HG02759 (cell line): ENCODE results near the gene NCKAP5.
A peak's percentile ranks its signal among the peaks of the same experiment; 100 is the strongest.

Experiments
- ATAC-seq: cut with Tn5 transposase; IDR thresholded peaks from one replicate; pipeline ENCODE4 v1.9.1; 2021; ENCODE audit warnings: mild to moderate bottlenecking, moderate library complexity; ENCODE audit not compliant: unreplicated experiment

NCKAP5 gene

DNA sequence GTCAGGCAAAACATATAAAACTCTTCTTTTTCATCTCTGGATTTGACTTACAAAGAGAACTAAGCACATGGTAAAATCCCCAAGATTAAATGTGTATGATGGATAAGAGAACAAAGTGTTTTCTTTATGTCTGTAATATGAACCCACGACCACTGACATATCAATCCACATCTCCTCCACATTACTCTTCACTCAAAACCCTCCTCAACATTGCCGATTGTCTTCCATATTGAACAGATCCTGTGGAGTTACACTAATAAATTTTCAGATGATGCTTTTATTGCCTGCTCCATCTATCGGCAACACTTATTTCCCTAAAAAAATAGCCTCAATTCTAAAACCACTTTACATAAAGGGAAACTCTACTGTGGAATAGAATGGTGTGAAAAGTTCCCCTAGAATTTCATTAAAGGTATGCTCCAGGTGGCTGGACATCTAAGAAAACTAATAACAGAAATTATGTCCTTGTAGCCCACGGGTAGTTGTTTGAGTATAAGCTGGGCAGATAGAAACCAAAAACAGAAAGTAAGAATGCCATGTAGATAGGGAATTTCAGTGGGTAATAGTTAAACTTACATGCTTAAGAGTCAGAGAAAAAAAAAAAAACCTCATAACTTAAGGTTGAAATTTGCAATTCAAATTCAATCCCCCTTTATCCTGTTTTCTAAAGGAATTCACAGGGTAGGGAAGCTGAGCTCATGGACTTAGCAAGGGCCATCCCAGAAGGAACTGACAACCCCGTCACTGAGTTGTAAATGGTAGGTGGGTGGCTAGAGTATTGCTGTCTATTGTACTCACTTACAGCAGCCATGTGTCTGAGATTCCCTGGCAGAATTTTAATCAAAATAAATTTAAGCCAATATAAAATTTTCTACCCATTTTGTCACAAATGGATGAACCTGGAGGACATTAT, 592.8 kb downstream of the NCKAP5 start:
- ATAC-seq = peak; percentile 42

- ATAC-seq = no peak
Measured at GRCh38 chr2:132974467-132975095, 593.7 kb downstream of the NCKAP5 start.

DNA sequence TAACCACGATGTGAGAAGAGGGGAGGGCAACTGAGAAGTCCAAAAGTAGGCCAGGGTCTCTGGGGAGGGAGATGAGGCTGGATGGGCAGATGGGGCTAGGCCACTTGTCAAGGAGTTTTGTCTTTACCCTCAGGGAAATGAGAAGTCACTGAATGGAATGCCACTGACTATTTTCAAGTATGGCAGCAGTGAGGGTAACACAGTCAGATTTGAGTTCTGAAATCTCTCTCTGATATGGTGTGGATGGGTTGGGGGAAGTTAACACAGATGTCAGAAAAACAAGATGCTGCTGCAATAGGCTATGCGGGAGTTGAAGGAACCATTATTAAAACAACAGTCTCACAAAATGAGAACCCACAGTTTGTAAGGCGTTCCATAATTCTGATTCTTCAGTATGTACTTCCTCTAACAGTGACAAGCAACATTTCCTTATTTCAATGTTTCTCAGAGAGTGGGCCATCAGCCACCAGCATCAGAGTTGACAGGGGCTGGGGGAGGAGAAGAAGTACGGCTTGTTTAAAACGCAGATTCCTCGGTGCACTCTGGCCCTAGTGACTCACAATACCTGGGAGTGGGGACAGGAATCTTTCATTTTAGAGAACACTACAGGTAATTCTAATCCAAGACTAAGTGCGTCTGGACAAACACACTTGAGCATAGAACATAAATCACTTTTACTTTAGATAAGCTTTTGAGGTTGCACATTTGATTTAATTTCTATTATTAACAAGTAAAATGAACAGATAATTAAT, 596.8 kb downstream of the NCKAP5 start:
- no peak for ATAC-seq

DNA sequence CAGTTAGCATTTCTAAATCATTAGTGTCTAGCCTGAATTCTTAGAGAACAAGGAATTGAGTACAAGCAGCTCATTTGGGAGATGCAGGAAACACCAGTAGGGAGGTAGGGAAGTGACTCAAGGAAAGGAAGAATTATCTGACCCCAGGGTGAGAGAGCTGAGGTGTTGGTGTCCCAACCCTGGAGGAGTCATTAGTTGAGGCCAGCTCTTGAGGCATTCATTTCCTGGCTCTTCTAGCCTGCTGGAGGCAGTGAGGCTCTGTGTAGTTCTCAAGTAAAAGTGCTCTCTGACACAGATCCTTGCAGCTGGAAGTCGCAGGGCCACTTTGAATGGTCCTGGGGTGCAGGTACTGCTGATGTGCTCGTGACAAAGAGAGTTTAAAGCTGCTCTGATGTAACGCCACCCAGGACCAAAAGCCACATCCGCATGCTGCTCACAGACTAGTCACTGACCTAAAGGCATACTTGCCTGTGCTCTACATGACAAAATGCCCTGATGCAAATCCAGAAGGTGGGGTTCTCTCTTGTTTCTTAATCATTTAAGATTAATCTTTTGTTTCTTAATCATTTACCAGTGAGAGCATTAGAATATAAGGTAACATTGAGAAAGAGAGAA, 598.8 kb downstream of the NCKAP5 start:
- ATAC-seq = no peak

GRCh38 chr2:132965460-132965859, 602.8 kb downstream of the NCKAP5 start:
- ATAC-seq = no peak

DNA sequence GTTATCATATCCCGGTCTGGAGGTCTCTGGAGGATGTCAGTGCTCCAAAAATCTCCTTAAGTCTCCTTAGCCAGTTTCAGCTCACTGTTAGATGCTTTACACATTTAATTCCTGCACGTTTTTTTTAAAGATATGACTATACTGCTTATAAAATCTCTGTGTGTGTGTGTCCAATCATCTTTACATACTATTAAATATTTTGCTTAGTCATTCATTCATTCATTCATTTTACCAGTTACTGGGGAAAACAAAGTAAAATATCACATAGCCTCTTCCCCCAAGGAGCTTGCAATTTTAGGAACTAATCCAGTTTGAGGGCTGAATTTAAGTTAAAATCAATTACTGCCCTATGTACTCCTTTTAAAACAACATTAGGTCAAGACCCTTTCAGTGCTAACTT, 605.1 kb downstream of the NCKAP5 start:
- ATAC-seq = no peak

DNA sequence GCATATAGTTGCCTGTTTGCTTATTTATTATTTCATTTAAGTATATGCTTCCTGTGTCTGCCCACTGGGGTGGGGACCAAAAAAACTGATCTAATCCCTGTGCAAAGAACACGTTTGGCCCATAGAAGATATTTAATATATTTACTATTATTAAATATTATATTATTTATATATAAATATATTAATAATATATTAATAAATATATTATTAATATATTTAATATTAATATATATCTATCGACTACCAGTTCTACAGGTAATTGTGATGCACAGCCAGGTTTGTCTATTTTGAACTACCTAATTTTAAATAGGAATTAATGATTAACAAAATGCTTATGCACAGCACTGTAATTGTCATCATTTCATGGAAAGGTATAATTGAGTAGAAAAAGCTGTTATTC, 609.4 kb downstream of the NCKAP5 start:
- no peak for ATAC-seq

GRCh38 chr2:132955871-132956615, 612.2 kb downstream of the NCKAP5 start:
- no peak for ATAC-seq

DNA sequence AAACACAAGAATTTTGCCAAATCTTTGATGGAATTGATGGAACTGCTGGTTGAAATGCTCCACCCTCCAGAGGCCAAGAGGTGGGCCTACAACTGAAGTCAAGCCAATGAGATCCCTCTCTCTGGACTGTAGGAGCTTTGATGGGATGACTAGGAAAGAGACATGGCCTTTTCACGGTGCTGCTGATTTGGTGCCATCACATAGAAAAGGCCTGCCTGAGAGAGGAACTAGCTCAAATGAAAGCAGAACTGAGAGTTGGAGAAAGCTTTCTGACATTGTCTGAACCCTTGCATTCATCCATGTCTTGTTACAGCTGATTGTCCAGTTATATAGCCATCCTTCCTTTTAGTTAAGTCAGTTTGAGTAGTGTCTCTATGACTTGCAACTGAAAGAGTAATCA, 614.5 kb downstream of the NCKAP5 start:
- ATAC-seq = peak; percentile 84

DNA sequence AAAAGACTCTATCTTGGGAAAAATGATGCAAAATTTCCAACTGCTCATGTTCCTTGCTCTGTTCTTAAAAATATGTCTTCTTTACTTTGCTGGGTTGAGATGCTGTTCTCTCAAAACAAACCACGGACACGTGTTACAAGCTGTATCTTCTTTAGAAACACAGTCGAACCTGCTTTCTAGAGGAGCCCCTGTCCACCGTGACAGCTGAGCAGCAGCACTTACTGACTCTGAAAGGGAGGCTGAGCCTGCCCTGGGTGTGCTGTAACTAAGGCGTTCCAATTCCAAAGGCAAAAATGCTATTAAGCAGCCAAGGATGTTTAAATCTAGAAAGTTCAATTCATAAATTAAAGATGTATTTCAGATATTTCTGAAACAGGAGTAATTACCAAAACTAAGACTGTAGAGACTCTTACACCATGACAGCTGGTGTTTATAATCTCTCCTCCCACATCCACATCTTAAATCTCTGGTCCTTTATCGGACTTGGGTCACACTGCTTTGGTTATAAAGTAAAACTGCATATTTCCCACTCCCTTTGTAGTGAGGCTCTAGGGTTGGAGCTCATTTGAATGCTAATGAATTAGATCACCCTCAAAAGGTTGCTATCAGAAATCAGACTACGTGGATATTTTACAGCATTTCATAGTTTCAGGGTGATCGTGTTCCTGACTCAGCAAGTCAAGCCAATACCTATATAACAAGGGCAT, 617.1 kb downstream of the NCKAP5 start:
- ATAC-seq = no peak

GRCh38 chr2:132949108-132949507, 619.2 kb downstream of the NCKAP5 start:
- ATAC-seq = no peak

GRCh38 chr2:132948211-132948610, 620.1 kb downstream of the NCKAP5 start:
- ATAC-seq = no peak

DNA sequence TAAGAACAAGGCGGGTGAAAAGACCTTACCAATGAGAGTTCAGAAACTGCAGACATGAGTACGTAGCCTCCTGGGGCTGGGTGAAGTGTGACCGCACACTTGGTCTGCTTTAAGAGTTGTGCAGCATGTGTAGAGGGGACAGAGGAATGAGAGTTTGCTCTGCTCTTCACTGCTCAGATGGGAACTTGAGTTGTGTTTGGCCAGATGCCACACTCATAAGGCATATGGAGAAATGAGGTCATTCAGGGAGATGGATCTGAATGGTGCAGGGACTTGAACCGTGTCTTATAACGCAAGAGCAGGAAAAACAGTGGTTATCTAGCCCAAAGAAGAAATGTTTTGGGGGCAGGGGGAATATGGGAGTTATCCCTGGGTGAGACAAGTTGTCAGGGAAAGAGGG, 624.4 kb downstream of the NCKAP5 start:
- no peak for ATAC-seq

GRCh38 chr2:132941296-132942020, 626.8 kb downstream of the NCKAP5 start:
- no peak for ATAC-seq

GRCh38 chr2:132937629-132938028, 630.6 kb downstream of the NCKAP5 start:
- ATAC-seq = no peak

- ATAC-seq = peak; percentile 82
Measured at GRCh38 chr2:132936791-132937190, 631.5 kb downstream of the NCKAP5 start.

GRCh38 chr2:132936261-132936660, 632.0 kb downstream of the NCKAP5 start:
- no peak for ATAC-seq

DNA sequence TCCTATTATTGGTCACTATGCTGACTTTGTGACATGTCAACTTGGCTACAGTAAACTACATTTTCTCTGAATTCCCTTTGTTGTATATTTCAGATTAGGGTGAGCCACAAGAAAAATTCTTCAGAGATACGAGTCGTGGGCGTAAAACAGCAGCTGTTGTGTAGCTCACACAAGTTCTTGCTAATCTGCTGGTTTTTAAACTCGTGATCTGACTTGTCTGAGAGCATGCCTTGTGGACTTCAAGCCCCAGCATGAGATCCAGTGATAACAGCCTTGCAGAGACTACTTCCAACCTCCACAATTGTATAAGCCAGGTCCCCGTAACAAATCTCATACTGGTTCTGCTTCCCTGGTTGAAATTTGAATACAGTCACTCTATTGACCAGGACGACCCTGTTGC, 638.5 kb downstream of the NCKAP5 start:
- no peak for ATAC-seq

DNA sequence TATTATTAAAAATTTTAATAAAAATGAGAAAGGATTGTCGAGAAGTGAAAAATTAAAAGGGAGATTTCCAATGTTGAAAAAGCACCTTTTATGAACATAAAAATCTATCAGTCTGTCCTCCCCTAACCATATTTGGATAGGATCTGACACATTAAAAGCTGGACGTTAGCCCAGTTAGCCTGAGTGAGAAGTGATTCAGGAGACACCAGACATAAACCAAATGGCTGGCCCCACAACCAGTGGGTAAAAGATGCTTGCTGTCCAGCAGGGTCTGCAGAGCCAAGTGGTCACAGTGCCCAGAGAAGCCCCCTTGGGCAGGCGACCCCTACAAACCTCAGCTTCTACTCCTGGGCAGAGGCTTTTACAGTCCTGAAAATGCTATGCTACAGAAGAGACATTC, 644.5 kb downstream of the NCKAP5 start:
- no peak for ATAC-seq
